ENCODE measurements around the gene ADGRF4. TPM values are rescaled to one million over a fixed set of nuclear protein-coding genes. Genes with fewer than 3 reads are reported as not detected.

ADGRF4 gene
- total and polyA plus RNA-seq, 8 donors: 0.02 TPM; not detected in 7

DNA sequence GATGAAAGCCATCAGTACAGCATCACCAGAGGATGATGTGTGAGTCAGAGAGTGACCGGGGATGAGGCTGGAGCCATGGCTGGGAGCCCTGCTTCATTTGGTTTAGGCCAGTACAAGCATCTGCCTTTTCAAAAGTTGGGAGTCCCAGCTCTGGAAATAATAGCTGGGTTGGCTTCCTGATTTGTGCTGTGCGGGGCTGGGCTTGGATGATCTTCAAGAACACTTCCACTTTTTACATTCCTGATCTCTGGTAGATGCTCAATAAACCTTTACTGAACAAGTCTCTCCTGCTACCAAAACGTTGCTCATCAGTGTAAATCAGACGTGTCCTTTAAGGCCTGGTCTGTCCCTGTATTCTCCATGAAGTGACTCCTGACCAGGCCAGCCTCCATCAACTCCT, 44.1 kb upstream of the ADGRF4 start:
- Histone ChIP-seq H3K4me1 (no peaks in the 10 kb centered on the region), H3K36me3 (no peaks in the 10 kb centered on the region), H3K4me3 (no peak overlapping the region), H3K27me3 (no peaks in the 10 kb centered on the region), H3K27ac (no peak overlapping the region), H3K9me3 (no peaks in the 10 kb centered on the region)
- TF ChIP-seq, protein P1, sequence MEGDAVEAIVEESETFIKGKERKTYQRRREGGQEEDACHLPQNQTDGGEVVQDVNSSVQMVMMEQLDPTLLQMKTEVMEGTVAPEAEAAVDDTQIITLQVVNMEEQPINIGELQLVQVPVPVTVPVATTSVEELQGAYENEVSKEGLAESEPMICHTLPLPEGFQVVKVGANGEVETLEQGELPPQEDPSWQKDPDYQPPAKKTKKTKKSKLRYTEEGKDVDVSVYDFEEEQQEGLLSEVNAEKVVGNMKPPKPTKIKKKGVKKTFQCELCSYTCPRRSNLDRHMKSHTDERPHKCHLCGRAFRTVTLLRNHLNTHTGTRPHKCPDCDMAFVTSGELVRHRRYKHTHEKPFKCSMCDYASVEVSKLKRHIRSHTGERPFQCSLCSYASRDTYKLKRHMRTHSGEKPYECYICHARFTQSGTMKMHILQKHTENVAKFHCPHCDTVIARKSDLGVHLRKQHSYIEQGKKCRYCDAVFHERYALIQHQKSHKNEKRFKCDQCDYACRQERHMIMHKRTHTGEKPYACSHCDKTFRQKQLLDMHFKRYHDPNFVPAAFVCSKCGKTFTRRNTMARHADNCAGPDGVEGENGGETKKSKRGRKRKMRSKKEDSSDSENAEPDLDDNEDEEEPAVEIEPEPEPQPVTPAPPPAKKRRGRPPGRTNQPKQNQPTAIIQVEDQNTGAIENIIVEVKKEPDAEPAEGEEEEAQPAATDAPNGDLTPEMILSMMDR (IDR thresholded peaks at IDR 0.05): no peak
- FAIRE-seq (no peak), ATAC-seq (no peak), DNase-seq (no peak)
- WGBS, 2 donors: 78 to 83% methylated on average over 4 of the region's 4 CpGs
- intact Hi-C loops (cut with DNase I): no loop called here

DNA sequence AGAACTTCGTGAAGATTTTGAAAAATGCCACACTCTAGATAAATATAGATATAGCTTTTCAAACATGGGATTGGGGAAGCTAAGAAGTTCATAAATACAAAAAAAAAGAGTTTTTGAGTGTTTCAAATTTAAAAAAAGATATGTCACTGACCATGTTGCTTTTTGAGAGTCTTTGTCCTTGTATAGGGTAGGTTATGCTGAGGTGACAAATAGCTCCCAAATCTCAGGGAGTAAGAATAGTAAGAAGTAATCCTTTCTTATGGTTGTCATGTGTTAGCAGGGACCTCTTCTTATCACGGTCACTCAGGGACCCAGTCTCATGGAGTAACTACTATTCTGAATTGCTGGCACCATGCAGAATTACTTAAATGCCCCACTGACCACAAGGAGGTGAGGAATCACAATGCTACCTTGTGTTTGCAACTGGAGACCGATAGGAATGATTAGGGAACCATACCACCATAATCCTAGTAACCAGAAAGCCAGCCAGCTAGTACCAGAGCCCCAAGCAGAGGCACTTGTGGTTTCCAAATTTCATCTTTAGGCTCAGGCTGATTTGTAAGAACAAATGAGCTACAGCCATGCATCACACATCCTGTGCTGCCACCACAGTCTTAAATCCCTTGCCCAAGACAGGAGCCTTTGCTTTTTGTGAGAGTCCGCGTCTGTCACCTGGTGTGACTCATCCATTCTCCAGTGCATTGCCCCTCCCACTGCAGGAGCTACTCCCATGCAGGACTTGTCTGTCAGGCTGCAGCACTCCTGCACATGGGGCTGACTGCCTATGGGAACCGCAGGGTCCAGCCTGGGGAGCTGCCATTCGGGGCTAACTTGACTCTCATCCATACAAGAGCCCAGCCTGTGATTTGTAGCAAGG, 42.4 kb upstream of the ADGRF4 start:
- H3K4me1 ChIP-seq: no peaks in the 10 kb centered on the region
- no peaks in the 10 kb centered on the region for H3K27me3 ChIP-seq
- WGBS, 2 donors: 74 to 76% methylated on average over 7 of the region's 7 CpGs
- no peak for DNase-seq
- H3K9me3 ChIP-seq: no peaks in the 10 kb centered on the region
- H3K36me3 ChIP-seq: no peaks in the 10 kb centered on the region
- intact Hi-C loops (cut with DNase I): no loop called here
- TF ChIP-seq, protein P1 (IDR thresholded peaks at IDR 0.05): no peak
- FAIRE-seq: no peak
- peak in 2 of 4 donors; percentile 27 to 51 for ATAC-seq
- H3K27ac ChIP-seq: no peak overlapping the region
- no peak overlapping the region for H3K4me3 ChIP-seq

DNA sequence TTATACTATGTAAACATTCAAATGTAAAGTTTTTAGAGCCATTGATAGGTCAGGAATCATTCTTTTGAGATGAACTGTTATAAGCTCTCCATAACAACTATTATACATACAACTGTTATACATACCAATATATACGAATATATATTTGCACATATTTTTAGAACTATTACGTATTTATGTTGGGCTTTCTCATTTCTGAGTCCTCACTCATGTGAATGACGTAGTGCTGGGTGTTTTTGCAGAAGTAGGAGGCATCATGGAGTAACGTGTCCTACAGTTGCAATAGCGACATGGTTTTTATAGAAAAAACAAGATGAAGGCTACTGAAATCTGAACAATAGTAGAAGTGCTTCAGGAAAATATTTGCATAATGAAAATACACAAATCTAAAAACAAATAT, 36.4 kb upstream of the ADGRF4 start:
- H3K4me1 ChIP-seq: no peaks in the 10 kb centered on the region
- ATAC-seq (no peak), DNase-seq (no peak), FAIRE-seq (no peak)
- no peak overlapping the region for H3K27ac ChIP-seq
- H3K27me3 ChIP-seq: no peaks in the 10 kb centered on the region
- intact Hi-C loops (cut with DNase I): no loop called here
- TF ChIP-seq, protein P1 (IDR thresholded peaks at IDR 0.05): no peak
- 80 to 81% methylated on average over 5 of the region's 5 CpGs for WGBS, 2 donors
- H3K9me3 ChIP-seq: no peaks in the 10 kb centered on the region
- no peak overlapping the region for H3K4me3 ChIP-seq
- no peaks in the 10 kb centered on the region for H3K36me3 ChIP-seq

DNA sequence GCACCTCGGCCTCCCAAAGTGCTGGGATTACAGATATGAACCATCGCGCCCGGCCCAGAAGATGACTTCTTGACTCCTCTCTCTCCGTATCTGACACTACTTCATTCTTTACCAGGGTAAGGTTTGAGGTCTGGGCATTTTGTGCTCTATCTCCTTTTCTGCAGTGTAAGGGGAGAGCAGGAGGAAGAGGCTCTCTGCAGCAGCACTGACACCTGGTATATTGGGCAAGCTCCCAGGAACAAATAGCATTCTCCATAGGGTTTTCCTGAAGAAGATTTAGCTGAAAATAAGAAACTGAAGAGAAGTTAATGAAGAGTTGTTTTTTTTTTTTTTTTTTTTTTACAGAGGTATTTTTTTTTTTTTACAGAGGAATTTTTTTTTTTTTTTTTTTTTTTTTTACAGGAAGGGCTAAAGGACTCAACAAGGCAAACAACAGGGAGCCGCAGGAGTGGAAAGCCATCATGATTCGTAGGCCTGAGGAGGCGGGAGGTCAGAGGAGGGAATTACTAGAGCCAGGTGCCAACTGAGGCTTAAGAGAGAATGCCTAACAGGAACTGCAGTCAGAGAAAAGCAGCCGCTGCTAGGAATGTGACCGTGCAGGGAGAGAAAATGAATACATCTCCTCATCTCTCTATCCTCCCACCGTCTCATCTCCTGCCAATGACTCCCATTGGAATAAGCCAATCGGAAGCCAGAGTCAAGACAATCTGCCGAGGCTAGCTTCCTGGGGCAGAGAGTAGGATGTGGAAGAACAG, 34.7 kb upstream of the ADGRF4 start:
- Histone ChIP-seq H3K9me3 (no peaks in the 10 kb centered on the region), H3K27ac (no peak overlapping the region), H3K4me3 (no peak overlapping the region), H3K36me3 (no peaks in the 10 kb centered on the region), H3K27me3 (no peaks in the 10 kb centered on the region), H3K4me1 (no peaks in the 10 kb centered on the region)
- DNase-seq (no peak), ATAC-seq (no peak), FAIRE-seq (no peak)
- 91 to 94% methylated on average over 13 of the region's 13 CpGs for WGBS, 2 donors
- TF ChIP-seq, protein P1 (IDR thresholded peaks at IDR 0.05): no peak
- intact Hi-C loops (cut with DNase I): no loop called here

All from pancreas (tissue), 10 donors.